ENCODE results near the gene BMX.

Gene BMX

DNA sequence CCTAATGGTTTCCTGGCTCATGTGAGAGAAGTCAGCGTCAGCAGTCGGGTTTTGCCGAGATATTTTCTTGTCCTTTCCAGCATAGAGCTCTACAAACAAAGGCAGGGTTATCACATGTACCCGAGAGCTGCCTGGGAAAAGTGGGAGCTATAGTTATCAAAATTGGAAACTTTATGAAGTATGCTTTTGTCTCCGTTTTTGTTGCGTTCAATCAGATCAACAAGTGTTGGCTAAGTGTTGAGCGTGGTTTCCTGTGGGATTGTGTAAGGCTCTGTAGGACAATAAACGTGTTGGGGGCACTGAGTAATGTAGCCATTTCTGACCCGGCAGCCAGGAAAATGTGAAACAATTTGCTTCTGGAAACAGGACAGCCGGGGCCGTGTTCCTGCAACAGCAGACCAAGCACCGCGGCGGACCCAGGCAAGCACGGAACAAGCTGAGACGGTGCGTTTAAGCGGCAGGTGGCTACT, at the start of gene BMX:
Gene BMX, plus strand, starts transcription at position 311 of the 470 bp plus-strand sequence. CDS start 7,547 bp downstream, outside the sequence.
- DNase-seq, result no peak

GRCh38 chrX:15451913-15452312, 48.7 kb upstream of the BMX start:
- peak; percentile 60 for DNase-seq

GRCh38 chrX:15464704-15465103, 35.9 kb upstream of the BMX start:
- no peak for DNase-seq

DNA sequence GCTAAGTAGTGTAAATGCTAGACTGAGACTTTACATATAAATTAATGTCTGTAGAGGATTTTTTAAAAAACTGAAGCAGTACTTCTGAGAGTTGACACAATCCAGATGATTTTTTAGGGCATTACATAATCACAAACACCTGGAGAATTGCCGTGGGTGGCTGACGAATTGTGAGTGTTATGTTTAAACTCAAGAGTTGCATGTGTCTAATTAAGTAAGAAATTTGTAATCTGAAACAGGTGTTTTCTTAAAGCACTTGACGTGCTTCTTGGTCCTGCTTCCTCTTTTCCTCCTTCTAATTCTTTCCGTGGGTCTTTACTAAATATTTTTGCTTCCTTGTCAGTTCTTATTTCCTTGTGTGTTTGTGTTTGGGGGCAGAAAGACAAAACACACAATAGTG, 35.3 kb upstream of the BMX start:
- DNase-seq, result no peak

DNA sequence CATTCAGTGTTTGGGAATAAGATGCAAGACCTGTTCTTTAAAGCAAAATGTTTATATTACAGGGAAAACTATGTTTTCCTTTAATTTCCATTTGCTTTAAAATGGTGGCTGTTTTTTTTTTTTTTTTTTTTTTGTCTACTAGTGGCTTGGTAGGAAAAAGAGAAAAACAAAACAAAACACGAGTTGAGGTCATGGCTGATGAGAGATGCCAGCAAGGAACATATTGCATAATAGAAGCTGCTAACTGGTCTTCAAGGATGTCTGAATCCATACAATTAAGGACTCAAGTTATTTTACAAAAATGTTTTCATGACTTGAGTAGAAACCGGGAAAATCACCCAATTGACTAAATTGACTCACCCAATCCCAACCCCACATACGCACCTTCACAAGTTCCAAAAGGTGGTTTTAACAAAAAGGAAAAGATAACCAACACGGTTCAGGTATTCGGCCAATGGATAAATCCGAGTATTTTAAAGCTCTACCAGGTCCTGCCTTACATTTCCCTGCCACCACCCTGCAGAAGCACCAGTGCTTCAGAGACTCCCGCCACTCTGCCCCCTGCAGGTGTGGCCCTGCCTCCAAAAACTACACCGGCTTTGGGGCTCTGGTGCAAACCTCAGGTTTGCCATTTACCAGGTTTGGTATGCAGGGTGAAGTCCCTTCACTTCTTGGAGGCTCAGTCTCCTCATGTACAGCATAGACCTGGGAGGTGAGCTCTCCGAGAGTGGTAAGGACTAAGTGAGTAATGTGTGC, 34.5 kb upstream of the BMX start:
- no peak for DNase-seq

- DNase-seq, result peak; percentile 66
Measured at GRCh38 chrX:15468036-15468435, 32.6 kb upstream of the BMX start.

GRCh38 chrX:15469613-15470012, 31.0 kb upstream of the BMX start:
- no peak for DNase-seq

GRCh38 chrX:15471028-15471427, 29.6 kb upstream of the BMX start:
- DNase-seq, result peak; percentile 36

- DNase-seq, result no peak
Measured at GRCh38 chrX:15472531-15472930, 28.1 kb upstream of the BMX start.

- no peak for DNase-seq
Measured at GRCh38 chrX:15474028-15474427, 26.6 kb upstream of the BMX start.

- DNase-seq, result no peak
Measured at GRCh38 chrX:15475021-15475420, 25.6 kb upstream of the BMX start.

- DNase-seq, result no peak
Measured at GRCh38 chrX:15475486-15475885, 25.1 kb upstream of the BMX start.

- no peak for DNase-seq
Measured at GRCh38 chrX:15483891-15484290, 16.7 kb upstream of the BMX start.

- no peak for DNase-seq
Measured at GRCh38 chrX:15492469-15492868, 8.1 kb upstream of the BMX start.

- peak; percentile 56 for DNase-seq
Measured at GRCh38 chrX:15493118-15493962, 7.3 kb upstream of the BMX start, which contains the start of gene PIR. Gene PIR, minus strand, starts transcription at chrX:15493333. Its CDS starts 2,076 bp downstream, at chrX:15491257.

DNA sequence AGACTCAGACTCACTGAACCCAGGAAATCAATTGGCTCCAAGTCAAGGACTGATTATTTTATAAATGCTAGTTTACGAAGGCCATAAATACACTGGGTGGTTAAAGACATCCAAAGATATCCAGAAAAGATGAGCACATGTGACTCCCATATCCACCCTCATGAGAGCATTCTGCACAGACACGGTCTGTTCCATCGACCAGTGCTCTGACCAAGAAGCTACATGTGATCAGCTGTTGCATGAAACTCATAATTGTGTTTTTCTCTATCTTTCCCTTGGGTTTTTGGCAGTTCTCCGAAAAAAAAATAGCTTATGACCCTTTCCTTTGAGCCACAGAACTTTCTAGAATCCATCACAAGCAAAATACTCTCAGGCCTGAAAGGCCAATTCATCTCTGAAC, 4.8 kb upstream of the BMX start:
- no peak for DNase-seq

DNA sequence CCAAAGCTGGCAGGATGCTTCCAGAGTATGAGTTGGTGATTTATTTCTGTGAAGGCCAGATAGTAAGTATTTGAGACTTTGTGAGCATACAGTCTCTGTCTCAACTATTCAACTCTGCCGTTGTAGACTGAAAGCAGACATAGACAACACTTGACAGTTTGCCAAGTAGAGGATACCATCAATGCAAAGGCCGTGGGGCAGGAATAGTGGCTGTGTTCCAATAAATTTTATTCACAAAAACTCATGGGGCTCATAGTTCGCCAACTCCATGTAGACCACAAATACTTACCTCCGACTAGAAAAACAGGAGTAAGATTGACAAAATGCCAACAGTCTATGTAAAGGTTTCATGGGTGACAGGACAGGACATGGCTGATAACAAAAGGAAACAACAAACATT, 3.8 kb upstream of the BMX start:
- DNase-seq, result no peak

GRCh38 chrX:15497865-15498264, 2.7 kb upstream of the BMX start:
- peak; percentile 65 for DNase-seq

DNA sequence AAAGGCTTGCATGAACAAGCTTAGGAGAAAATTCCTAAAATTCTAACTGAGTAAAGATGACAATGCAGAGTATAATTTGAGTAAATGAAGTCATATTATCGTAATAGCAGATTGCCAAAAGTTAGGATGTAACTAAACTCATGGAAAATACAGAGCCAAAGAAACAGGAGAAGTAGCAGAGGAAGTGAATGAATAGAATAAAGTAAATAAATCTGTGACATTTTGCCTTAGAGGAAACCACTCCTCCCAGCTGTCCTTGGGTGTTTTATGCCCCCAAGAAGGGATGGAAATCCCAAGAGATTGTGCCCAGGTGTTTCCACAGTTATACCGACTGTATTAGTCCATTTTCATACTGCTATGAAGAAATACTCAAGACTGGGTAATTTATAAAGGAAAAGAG, 1.9 kb upstream of the BMX start:
- DNase-seq, result no peak

DNA sequence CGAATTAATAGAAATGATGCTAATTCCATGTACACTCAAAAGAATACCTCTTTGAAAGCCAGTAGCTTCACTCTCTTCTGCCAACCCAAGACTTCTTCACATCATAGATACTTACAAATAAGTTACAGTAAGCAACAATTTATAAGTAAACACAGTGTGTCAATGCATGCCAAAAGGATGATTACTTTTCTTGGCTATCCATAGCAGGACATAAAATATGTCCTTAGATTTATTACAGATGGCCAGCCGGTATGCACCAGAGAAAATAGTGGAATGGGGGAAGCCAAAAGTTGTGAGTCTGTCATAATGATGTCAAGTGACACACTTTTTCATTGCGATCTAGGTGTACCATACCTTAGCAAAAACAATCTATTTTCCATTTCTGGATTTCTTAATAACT, 631 bp upstream of the BMX start:
- DNase-seq, result no peak

DNA sequence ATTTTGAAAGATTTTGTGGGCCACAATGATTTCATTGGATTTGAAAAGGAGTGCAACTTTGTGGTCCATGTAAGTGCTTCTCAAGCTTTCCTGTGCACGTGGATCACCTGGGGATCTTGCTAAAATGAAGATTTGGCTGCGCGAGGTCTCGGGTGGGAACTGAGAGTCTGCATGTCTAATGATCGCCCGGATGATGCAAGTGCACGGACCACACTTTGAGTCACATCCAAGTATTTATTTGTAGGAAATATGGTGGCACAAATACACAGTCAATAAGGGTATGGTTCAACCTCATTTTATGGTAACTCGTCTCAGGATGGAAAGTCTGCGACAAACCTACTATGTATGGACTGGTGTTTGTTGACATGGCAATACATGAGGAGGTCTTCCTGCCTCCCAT, 899 bp downstream of the BMX start:
- no peak for DNase-seq

- no peak for DNase-seq
Measured at GRCh38 chrX:15504661-15505060, 4.1 kb downstream of the BMX start.

GRCh38 chrX:15505101-15505500, 4.5 kb downstream of the BMX start:
- no peak for DNase-seq

GRCh38 chrX:15507005-15507404, 6.4 kb downstream of the BMX start:
- DNase-seq, result no peak

Measured in DMS 273 treated with DMSO at 0.1 percent for 48 hours (cell line).